SK-N-SH (cell line): ENCODE results near the gene NEK9. TPM values are rescaled to one million over a fixed set of nuclear protein-coding genes. Genes with fewer than 3 reads are reported as not detected.

Source experiments
- CTCF ChIA-PET: fragments of 300-600, 350-600 bp; formaldehyde crosslinking; extraction: SDS; loops from one replicate; lab custom pipeline; 2021; lab: Yijun Ruan, JAX
- POLR2A ChIA-PET: fragments of 350-600 bp; sonication (Branson Sonifier 250); formaldehyde crosslinking; extraction: SDS; loops from one replicate; lab custom pipeline; 2020; ENCODE audit warnings: antibody characterized with exemption, inconsistent platforms; lab: Yijun Ruan, JAX
- DNase-seq: peaks from one replicate; pipeline ENCODE4 v3.0.0; 2012
- H2AFZ ChIP-seq: fragments of 200-600 bp; sonication (generic); 2 replicates; pipeline ENCODE4 v1.8.1; 2016; ENCODE audit warnings: antibody characterized with exemption, mild to moderate bottlenecking, low read depth
- H3F3A ChIP-seq: fragments of 200-600 bp; sonication (generic); replicated peaks from 2 replicates; pipeline ENCODE3; 2016; ENCODE audit warnings: antibody characterized with exemption, mild to moderate bottlenecking; ENCODE audit not compliant: insufficient read depth
- H3K27ac ChIP-seq, 2 experiments: fragments of 200-500 bp in 1 of 2; fragments of 200-600 bp in 1 of 2; sonication (Bioruptor generic) in 1 of 2; sonication (generic), shearing (Covaris generic) in 1 of 2; 2 replicates each; pipeline versions ENCODE4 v1.5.1 to v1.6.1; 2014 to 2016; ENCODE audit warnings: low read depth in 2 of 2, inconsistent platforms in 1 of 2, low read length in 1 of 2, mild to moderate bottlenecking in 1 of 2, mixed read lengths in 1 of 2
- H3K27me3 ChIP-seq: fragments of 200-600 bp; sonication (generic), shearing (Covaris generic); 2 replicates; pipeline ENCODE4 v1.6.1; 2016; ENCODE audit warnings: mixed run types; ENCODE audit not compliant: insufficient read depth
- H3K36me3 ChIP-seq, 2 experiments: fragments of 200-500 bp in 1 of 2; fragments of 200-600 bp in 1 of 2; sonication (Bioruptor generic) in 1 of 2; sonication (generic) in 1 of 2; replicated peaks in 1 of 2; 2 replicates each; pipeline versions ENCODE3 to v1.5.1; 2014 to 2016; ENCODE audit warnings: low read length in 1 of 2, mild to moderate bottlenecking in 1 of 2; ENCODE audit not compliant: insufficient read depth in 2 of 2, control insufficient read depth in 1 of 2
- H3K4me1 ChIP-seq, 2 experiments: fragments of 200-500 bp in 1 of 2; fragments of 200-600 bp in 1 of 2; sonication (Bioruptor generic) in 1 of 2; sonication (generic), shearing (Covaris generic) in 1 of 2; 2 replicates each; pipeline versions ENCODE4 v1.5.1 to v1.6.1; 2014 to 2016; ENCODE audit warnings: low read depth in 1 of 2, low read length in 1 of 2, mixed run types in 1 of 2; ENCODE audit not compliant: insufficient read depth in 2 of 2, control insufficient read depth in 1 of 2
- H3K4me2 ChIP-seq: fragments of 200-600 bp; sonication (generic), shearing (Covaris generic); 2 replicates; pipeline ENCODE4 v1.6.1; 2017; ENCODE audit warnings: mixed run types
- H3K4me3 ChIP-seq, 2 experiments: fragments of 200-500 bp in 1 of 2; fragments of 200-600 bp in 1 of 2; sonication (Bioruptor generic) in 1 of 2; sonication (generic), shearing (Covaris generic) in 1 of 2; 2 replicates each; pipeline versions ENCODE4 v1.5.1 to v1.8.1; 2014 to 2016; ENCODE audit warnings: low read depth in 2 of 2, inconsistent platforms in 1 of 2, low read length in 1 of 2, mild to moderate bottlenecking in 1 of 2, mixed read lengths in 1 of 2, moderate library complexity in 1 of 2
- H3K79me2 ChIP-seq: fragments of 200-600 bp; sonication (generic); 2 replicates; pipeline ENCODE4 v1.8.1; 2017; ENCODE audit warnings: mild to moderate bottlenecking; ENCODE audit not compliant: insufficient read depth
- H3K9ac ChIP-seq: fragments of 200-600 bp; sonication (generic); 2 replicates; pipeline ENCODE4 v1.6.1; 2017; ENCODE audit warnings: mixed run types
- H3K9me2 ChIP-seq: fragments of 200-600 bp; sonication (generic); 2 replicates; pipeline ENCODE4 v1.6.1; 2017; ENCODE audit warnings: mixed run types
- H3K9me3 ChIP-seq: fragments of 200-600 bp; sonication (generic); 2 replicates; pipeline ENCODE4 v1.6.1; 2017; ENCODE audit warnings: mixed run types, mild to moderate bottlenecking, moderate library complexity
- H4K20me1 ChIP-seq: fragments of 200-600 bp; sonication (generic); 2 replicates; pipeline ENCODE4 v1.6.1; 2017; ENCODE audit warnings: mild to moderate bottlenecking, mixed run types; ENCODE audit not compliant: insufficient read depth
- CTCF ChIP-seq: fragments of 200-600 bp; sonication (generic); IDR thresholded peaks from 2 replicates; pipeline ENCODE4 v1.6.1; 2017; ENCODE audit warnings: antibody characterized with exemption, mild to moderate bottlenecking, moderate library complexity
- ELF1 ChIP-seq: IDR thresholded peaks from 2 replicates; pipeline ENCODE4 v1.4.0; 2012
- EP300 ChIP-seq, 2 experiments: IDR thresholded peaks; 2 replicates each; pipeline versions ENCODE4 v1.4.0 to v1.6.1; 2012; ENCODE audit warnings: borderline replicate concordance in 1 of 2, low read depth in 1 of 2, low read length in 1 of 2
- FOSL2 ChIP-seq: IDR thresholded peaks from 2 replicates; pipeline ENCODE4 v1.4.0; 2012; ENCODE audit warnings: low read depth, mild to moderate bottlenecking, moderate library complexity, borderline replicate concordance
- FOXJ3 ChIP-seq: sonication (generic); formaldehyde crosslinking; IDR thresholded peaks from 2 replicates; pipeline ENCODE4 v1.5.1; 2020; ENCODE audit warnings: mild to moderate bottlenecking, missing genetic modification reagents
- FOXM1 ChIP-seq: IDR thresholded peaks from 2 replicates; pipeline ENCODE4 v1.4.0; 2012; ENCODE audit warnings: low read depth, mild to moderate bottlenecking
- GABPA ChIP-seq: IDR thresholded peaks from 2 replicates; pipeline ENCODE4 v1.4.0; 2012; ENCODE audit warnings: low read depth, mild to moderate bottlenecking
- GATA2 ChIP-seq: sonication (generic); formaldehyde crosslinking; IDR thresholded peaks from 2 replicates; pipeline ENCODE4 v1.5.0; 2020; ENCODE audit warnings: mild to moderate bottlenecking, missing genetic modification reagents
- JUND ChIP-seq: IDR thresholded peaks from 2 replicates; pipeline ENCODE4 v1.4.0; 2012
- MXI1 ChIP-seq: IDR thresholded peaks from 2 replicates; pipeline ENCODE4 v1.6.1; 2012; ENCODE audit warnings: mild to moderate bottlenecking, low read depth, low read length, improper control_type of control experiment
- NFIC ChIP-seq: IDR thresholded peaks from 2 replicates; pipeline ENCODE4 v1.4.0; 2012; ENCODE audit warnings: borderline replicate concordance
- NRF1 ChIP-seq: IDR thresholded peaks from 2 replicates; pipeline ENCODE4 v1.6.1; 2012; ENCODE audit warnings: low read depth, mild to moderate bottlenecking, low read length
- POLR2AphosphoS5 ChIP-seq: IDR thresholded peaks from 2 replicates; pipeline ENCODE4 v1.6.1; 2012; ENCODE audit warnings: low read depth, low read length
- RAD21 ChIP-seq: IDR thresholded peaks from 2 replicates; pipeline ENCODE4 v1.6.1; 2012; ENCODE audit warnings: mild to moderate bottlenecking, low read length
- RCOR1 ChIP-seq: fragments of 150-350 bp; IDR thresholded peaks from 2 replicates; pipeline ENCODE4 v1.6.1; 2017; ENCODE audit warnings: antibody characterized with exemption, low read length
- REST ChIP-seq: IDR thresholded peaks from 2 replicates; pipeline ENCODE4 v1.6.1; 2012; ENCODE audit warnings: mild to moderate bottlenecking, low read depth, low read length, moderate library complexity
- RFX5 ChIP-seq: IDR thresholded peaks from 2 replicates; pipeline ENCODE4 v1.6.1; 2012; ENCODE audit warnings: mild to moderate bottlenecking, improper control_type of control experiment, low read length
- SMC3 ChIP-seq: IDR thresholded peaks from 2 replicates; pipeline ENCODE4 v1.6.1; 2012; ENCODE audit warnings: low read depth, low read length, improper control_type of control experiment
- TCF12 ChIP-seq: IDR thresholded peaks from 2 replicates; pipeline ENCODE4 v1.4.0; 2012
- USF1 ChIP-seq: IDR thresholded peaks from 2 replicates; pipeline ENCODE4 v1.4.0; 2012; ENCODE audit warnings: low read depth, borderline replicate concordance
- USF2 ChIP-seq: fragments of 150-350 bp; IDR thresholded peaks from 2 replicates; pipeline ENCODE4 v1.6.1; 2017; ENCODE audit warnings: antibody characterized with exemption, low read length, low read depth, borderline replicate concordance
- WGBS: methylation state at CpG from one replicate; pipeline ENCODE4 v1.1.6; 2017; ENCODE audit warnings: low lambda C conversion rate; 5-methylcytosine and 5-hydroxymethylcytosine counted together
- polyA plus RNA-seq, 3 experiments: library from polyadenylated mRNA; depleted of rRNA; stranded (reverse); fragments of >200 nt; gene quantifications; 2 replicates each; pipeline ENCODE4 v1.2.3, GENCODE V29; 2012

Gene NEK9
- polyA plus RNA-seq, 1 of the 3 experiments (the other 2 are of a cell fraction) = 48.1 TPM

GRCh38 chr14:75153295-75153694 lies 26.4 kb upstream of the NEK9 start:
- no peaks in the 10 kb centered on the region for H3K27me3 ChIP-seq
- no peaks in the 10 kb centered on the region for H3K9me3 ChIP-seq
- no peak overlapping the region for H3K4me3 ChIP-seq
- 95% methylated on average over 1 of the region's 1 CpG for WGBS
- H4K20me1 ChIP-seq = peaks cover 38% of the 10 kb centered on the region
- H3K9me2 ChIP-seq = no peaks in the 10 kb centered on the region
- peaks cover 12 to 16% of the 10 kb centered on the region in 2 experiments for H3K36me3 ChIP-seq
- POLR2A ChIA-PET = interaction anchor here (0.7 kb wide), 1 partner anchor 864 kb away, joined by 3 read pairs; no protein-coding TSS in a partner anchor
- H3K79me2 ChIP-seq = peaks cover 76% of the 10 kb centered on the region
- H3K27ac ChIP-seq = no peak overlapping the region
- no peak overlapping the region for H3K9ac ChIP-seq
- no peaks in the 10 kb centered on the region for H3F3A ChIP-seq
- no peak overlapping the region for H2AFZ ChIP-seq
- no peaks in the 10 kb centered on the region for H3K4me1 ChIP-seq
- CTCF ChIA-PET = interaction anchor here (1.0 to 1.4 kb wide), 5 partner anchors 9 to 153 kb away, joined by 3 to 5 read pairs (median 4); no protein-coding TSS in a partner anchor
- TF ChIP-seq RAD21 (no peak), GATA2 (CRISPR knock-in tag) (no peak), JUND (no peak), FOXM1 (no peak), CTCF (no peak), FOSL2 (no peak), RFX5 (no peak), RCOR1 (no peak), POLR2AphosphoS5 (no peak), NRF1 (no peak), NFIC (no peak), EP300 (IDR thresholded peaks at IDR 0.05; ENCODE audit: borderline replicate concordance in 1 of 2, low read depth in 1 of 2, low read length in 1 of 2) (no peak), USF2 (no peak), TCF12 (no peak)
- no peak overlapping the region for H3K4me2 ChIP-seq
- no peak for DNase-seq

- H2AFZ ChIP-seq = no peak overlapping the region
- H3F3A ChIP-seq = no peaks in the 10 kb centered on the region
- peaks cover 17 to 18% of the 10 kb centered on the region in 2 experiments for H3K36me3 ChIP-seq
- H3K4me2 ChIP-seq = no peak overlapping the region
- no peak overlapping the region for H3K9ac ChIP-seq
- ChIA-PET CTCF (interaction anchor here (1.3 kb wide), 1 partner anchor 144 kb away, joined by 5 read pairs; no protein-coding TSS in a partner anchor), POLR2A (no interaction called here)
- H4K20me1 ChIP-seq = peaks cover 24% of the 10 kb centered on the region
- no peak for DNase-seq
- H3K9me3 ChIP-seq = no peaks in the 10 kb centered on the region
- peaks cover 66% of the 10 kb centered on the region for H3K79me2 ChIP-seq
- H3K4me3 ChIP-seq = no peak overlapping the region
- H3K4me1 ChIP-seq = no peaks in the 10 kb centered on the region; a peak in 1 of 4 replicates
- H3K27ac ChIP-seq = no peak overlapping the region
- WGBS = 15% methylated on average over 1 of the region's 1 CpG
- H3K27me3 ChIP-seq = no peaks in the 10 kb centered on the region
- H3K9me2 ChIP-seq = no peaks in the 10 kb centered on the region
- no peak for TF ChIP-seq SMC3
- no peak for TF ChIP-seq MXI1
- TF ChIP-seq FOXJ3 (CRISPR knock-in tag) = no peak
- TF ChIP-seq ELF1 = no peak
- no peak for TF ChIP-seq REST
- TF ChIP-seq CTCF = no peak
- TF ChIP-seq USF1 = no peak
- no peak for TF ChIP-seq RCOR1
- no peak for TF ChIP-seq GABPA
Observed at GRCh38 chr14:75151851-75152250, 25.0 kb upstream of the NEK9 start.
